Frontal cortex (tissue), 4 donors: ENCODE data around the gene SMIM8. TPM values are rescaled to one million over a fixed set of nuclear protein-coding genes. Genes with fewer than 3 reads are reported as not detected.
"Not testable (repeated sequence)": the region's sequence is repeated elsewhere in the genome, so short reads cannot be mapped to it uniquely, and the experiment has no call there.

Source experiments
- DNase-seq, 2 donors: peaks; one replicate each; pipeline ENCODE4 v3.0.0; 2012; ENCODE audit warnings: low spot score in 2 of 2
- FAIRE-seq: peaks from 2 replicates; lab custom pipeline; 2012; peaks lifted over from hg19 to GRCh38; lab: Jason Lieb, UNC
- total RNA-seq: library from RNA; depleted of rRNA; stranded (reverse); fragments of >200 nt; gene quantifications from one replicate; pipeline ENCODE4 v1.2.3, GENCODE V29; 2014
- donor health status: control.
- donor health status: control.
- donor health status: control.

Gene SMIM8
- total RNA-seq, result 29.8 TPM

GRCh38 chr6:87322304-87323212 lies at the start of gene SMIM8:
SMIM8 (plus strand) TSS chr6:87322588; CDS start chr6:87337032, 14,444 bp downstream.
- FAIRE-seq, result no peak

GRCh38 chr6:87274660-87275274 lies 47.6 kb upstream of the SMIM8 start:
- FAIRE-seq (no peak), DNase-seq (peak in 1 of 2 donors; percentile 8)

More at GRCh38 chr6:87322304-87323212, at the start of gene SMIM8:
- peak; percentile 77 to 88 for DNase-seq

GRCh38 chr6:87276624-87277023 lies 45.8 kb upstream of the SMIM8 start:
- FAIRE-seq, result no peak
- DNase-seq, result no peak

GRCh38 chr6:87277123-87277522 lies 45.3 kb upstream of the SMIM8 start:
- no peak for DNase-seq
- no peak for FAIRE-seq

- FAIRE-seq, result no peak
- no peak for DNase-seq
Measured at GRCh38 chr6:87279196-87279595, 43.2 kb upstream of the SMIM8 start.

- FAIRE-seq (no peak), DNase-seq (no peak)
Measured at GRCh38 chr6:87281426-87281825, 41.0 kb upstream of the SMIM8 start.

- FAIRE-seq, result no peak
Measured at GRCh38 chr6:87282743-87283142, 39.6 kb upstream of the SMIM8 start.

GRCh38 chr6:87283461-87283860 lies 38.9 kb upstream of the SMIM8 start:
- FAIRE-seq, result no peak
- no peak for DNase-seq

More at GRCh38 chr6:87282743-87283142, 39.6 kb upstream of the SMIM8 start:
- DNase-seq, result no peak

- no peak for DNase-seq
- no peak for FAIRE-seq
Measured at GRCh38 chr6:87287251-87287650, 35.1 kb upstream of the SMIM8 start.

GRCh38 chr6:87289571-87289970 lies 32.8 kb upstream of the SMIM8 start:
- FAIRE-seq (no peak), DNase-seq (no peak)

- DNase-seq (no peak), FAIRE-seq (no peak)
Measured at GRCh38 chr6:87291883-87292282, 30.5 kb upstream of the SMIM8 start.

GRCh38 chr6:87293526-87293925 lies 28.9 kb upstream of the SMIM8 start:
- no peak for FAIRE-seq
- no peak for DNase-seq

- no peak for DNase-seq
- no peak for FAIRE-seq
Measured at GRCh38 chr6:87297119-87297518, 25.3 kb upstream of the SMIM8 start.

- not testable (repeated sequence) for DNase-seq, FAIRE-seq
Measured at GRCh38 chr6:87301277-87301676, 21.1 kb upstream of the SMIM8 start.

GRCh38 chr6:87308970-87309369 lies 13.4 kb upstream of the SMIM8 start:
- no peak for DNase-seq
- FAIRE-seq, result no peak

- FAIRE-seq (no peak), DNase-seq (no peak)
Measured at GRCh38 chr6:87312860-87313259, 9.5 kb upstream of the SMIM8 start.

- no peak for DNase-seq
- no peak for FAIRE-seq
Measured at GRCh38 chr6:87315071-87315470, 7.3 kb upstream of the SMIM8 start.

- FAIRE-seq, result no peak
- DNase-seq, result no peak
Measured at GRCh38 chr6:87319271-87319987, 3.0 kb upstream of the SMIM8 start.

- DNase-seq, FAIRE-seq: not testable (repeated sequence)
Measured at GRCh38 chr6:87323880-87324279, 1.5 kb downstream of the SMIM8 start.

- no peak for FAIRE-seq
Measured at GRCh38 chr6:87330961-87331360, 8.6 kb downstream of the SMIM8 start.

More at GRCh38 chr6:87330961-87331360, 8.6 kb downstream of the SMIM8 start:
- no peak for DNase-seq
